ENCODE measurements around the gene PRR35.

PRR35 gene

DNA sequence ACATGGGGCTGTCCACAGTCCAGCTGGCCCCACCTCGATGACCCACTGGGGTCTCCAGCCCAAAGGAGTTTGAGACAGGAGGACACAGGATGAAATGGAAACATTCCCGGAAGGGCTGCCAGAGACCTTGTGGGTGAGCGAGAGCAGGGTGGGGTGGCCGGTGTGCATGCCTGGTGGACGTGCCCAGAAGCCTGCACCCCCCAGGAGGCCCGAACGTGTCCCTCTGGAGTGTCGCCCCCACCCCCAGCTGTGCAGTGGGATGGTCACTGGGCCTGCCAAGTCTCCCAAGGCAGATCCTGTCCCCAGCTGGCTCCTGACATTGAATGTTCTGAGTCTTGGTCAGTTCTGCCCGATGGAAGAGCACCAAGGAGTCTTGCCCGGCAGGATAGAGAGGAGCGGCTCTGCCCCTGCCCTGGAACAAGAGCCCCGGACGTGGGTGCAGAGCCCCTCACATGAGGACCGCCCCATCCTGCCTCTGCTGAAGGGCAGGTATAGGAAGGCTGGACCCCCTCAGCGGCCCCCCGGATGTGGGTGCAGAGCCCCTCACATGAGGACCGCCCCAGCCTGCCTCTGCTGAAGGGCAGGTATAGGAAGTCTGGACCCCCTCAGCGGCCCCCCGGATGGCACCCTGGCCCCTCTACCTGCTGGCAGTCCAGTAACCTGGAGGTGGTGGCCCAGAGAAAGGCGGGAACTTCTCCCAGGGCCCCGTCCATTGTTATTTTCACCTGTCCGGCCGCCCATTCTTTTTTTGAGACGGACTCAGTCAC, 35.7 kb upstream of the PRR35 start:
- no peak overlapping the region for H3K27ac ChIP-seq
- DNase-seq (ENCODE audit: low spot score): no peak
- TF ChIP-seq, protein P1, sequence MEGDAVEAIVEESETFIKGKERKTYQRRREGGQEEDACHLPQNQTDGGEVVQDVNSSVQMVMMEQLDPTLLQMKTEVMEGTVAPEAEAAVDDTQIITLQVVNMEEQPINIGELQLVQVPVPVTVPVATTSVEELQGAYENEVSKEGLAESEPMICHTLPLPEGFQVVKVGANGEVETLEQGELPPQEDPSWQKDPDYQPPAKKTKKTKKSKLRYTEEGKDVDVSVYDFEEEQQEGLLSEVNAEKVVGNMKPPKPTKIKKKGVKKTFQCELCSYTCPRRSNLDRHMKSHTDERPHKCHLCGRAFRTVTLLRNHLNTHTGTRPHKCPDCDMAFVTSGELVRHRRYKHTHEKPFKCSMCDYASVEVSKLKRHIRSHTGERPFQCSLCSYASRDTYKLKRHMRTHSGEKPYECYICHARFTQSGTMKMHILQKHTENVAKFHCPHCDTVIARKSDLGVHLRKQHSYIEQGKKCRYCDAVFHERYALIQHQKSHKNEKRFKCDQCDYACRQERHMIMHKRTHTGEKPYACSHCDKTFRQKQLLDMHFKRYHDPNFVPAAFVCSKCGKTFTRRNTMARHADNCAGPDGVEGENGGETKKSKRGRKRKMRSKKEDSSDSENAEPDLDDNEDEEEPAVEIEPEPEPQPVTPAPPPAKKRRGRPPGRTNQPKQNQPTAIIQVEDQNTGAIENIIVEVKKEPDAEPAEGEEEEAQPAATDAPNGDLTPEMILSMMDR (IDR thresholded peaks at IDR 0.05): no peak
- no peak overlapping the region for H3K4me3 ChIP-seq

DNA sequence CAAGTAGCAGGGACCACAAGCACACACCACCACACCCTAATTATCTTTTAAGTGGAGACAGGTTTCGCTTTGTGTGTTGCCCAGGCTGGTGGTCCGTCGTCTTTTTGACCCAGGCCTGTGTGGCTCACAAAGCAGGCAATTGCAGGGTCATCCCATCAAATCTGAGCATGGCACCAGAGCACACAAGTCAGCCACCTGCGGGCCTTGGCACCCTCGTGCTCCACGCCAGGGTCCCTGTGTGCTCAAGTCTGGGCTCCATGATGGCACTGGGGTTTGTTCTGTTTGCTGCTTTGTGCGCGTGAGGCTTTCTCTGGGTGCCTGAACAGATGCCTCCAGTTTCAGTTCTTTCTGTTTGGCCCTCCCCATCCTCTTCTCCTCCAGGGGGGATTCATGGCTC, 35.1 kb upstream of the PRR35 start:
- Histone ChIP-seq H3K27ac (no peak overlapping the region), H3K4me3 (no peak overlapping the region)
- DNase-seq (ENCODE audit: low spot score): no peak
- TF ChIP-seq, protein P1 (IDR thresholded peaks at IDR 0.05): no peak

DNA sequence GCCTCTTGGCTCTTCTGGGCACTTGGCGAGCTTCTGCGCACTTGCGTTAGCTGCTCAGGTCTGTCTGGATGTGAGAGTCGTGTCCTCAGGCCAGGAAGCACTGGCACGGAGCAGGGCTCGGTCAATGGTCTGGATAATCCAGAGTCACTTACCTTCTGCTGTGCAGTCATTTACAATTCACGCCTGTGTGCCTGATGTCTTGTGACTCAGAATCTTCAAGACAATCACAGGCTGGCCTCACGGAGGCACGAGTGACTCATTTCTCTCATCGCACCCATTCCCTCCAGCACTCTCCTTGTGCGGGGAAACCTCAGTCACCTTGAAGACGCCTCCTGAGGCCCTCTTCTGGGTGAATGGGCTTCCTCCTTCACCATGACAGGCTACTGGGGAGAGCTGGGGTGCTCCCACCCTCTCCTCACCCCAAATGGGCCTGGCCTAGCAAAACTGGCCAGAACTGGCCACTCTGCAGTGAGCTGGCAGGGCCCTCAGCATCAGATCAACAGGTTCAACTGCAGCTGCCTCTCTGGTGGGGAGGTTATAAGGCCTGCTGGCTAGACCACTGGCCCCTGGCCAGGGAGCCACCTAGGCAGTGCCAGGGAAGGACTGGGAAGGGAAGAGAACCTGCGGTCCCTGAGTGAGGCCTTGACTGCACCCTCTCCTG, 34.5 kb upstream of the PRR35 start:
- no peak for DNase-seq (ENCODE audit: low spot score)
- Histone ChIP-seq H3K4me3 (peak overlapping the region; percentile 74), H3K27ac (peak overlapping the region; percentile 16 to 97)
- TF ChIP-seq, protein P1 (IDR thresholded peaks at IDR 0.05): no peak

DNA sequence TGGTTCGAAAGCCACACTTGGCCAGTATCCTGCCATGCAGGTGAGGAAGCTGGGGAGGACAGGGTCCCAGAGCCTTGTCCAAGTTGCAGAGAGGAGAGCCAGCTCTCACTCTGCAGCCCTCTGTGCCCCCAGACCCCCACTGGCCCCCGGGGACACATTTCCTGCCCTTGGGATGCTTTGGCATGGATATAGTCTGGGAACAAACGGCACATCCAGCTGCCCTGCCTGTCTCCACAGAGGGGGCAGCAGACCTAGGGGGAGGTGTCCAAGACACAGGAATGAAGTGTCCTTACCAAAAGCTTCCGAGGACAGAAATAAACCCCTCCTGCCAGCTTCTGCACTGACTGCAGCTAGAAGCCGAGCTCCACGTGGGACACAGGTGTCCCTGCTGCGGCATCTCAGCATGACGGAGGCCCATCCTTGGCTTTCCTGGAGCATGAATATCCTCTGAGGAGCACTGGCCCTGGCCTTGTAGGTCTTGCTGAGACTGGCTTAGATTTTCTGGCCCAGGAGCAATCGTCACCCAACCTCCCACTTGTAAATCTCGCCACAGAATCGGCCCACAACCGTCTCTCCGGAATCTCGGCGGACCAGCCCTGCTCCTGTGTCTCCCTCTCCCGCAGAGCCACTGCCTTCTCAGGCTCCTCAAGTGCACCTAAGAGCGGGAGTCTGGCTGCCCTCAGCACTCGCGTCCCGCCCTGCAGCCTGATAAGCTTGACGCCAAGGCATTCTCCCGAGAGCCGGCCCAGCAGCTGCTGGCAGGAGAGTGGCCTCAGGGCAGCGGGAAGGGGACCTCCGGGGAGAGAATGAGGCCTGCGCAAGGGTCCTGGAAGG, 33.8 kb upstream of the PRR35 start:
- H3K27ac ChIP-seq: peak overlapping the region; percentile 95 to 97
- peak overlapping the region; percentile 74 for H3K4me3 ChIP-seq
- TF ChIP-seq, protein P1 (IDR thresholded peaks at IDR 0.05): no peak
- DNase-seq (ENCODE audit: low spot score): peak; percentile 84

- Histone ChIP-seq H3K4me3 (peak within 1 kb of the TSS; percentile 74), H3K27ac (peak within 1 kb of the TSS; percentile 95 to 97)
- TF ChIP-seq, protein P1 (IDR thresholded peaks at IDR 0.05): no peak
- DNase-seq (ENCODE audit: low spot score): peak; percentile 95
These were observed 32.9 kb upstream of the PRR35 start, which contains the start of gene CAPN15 for GRCh38 chr16:527015-527903. TSS of gene CAPN15 (plus strand) at chr16:527712. CDS start at chr16:546839, 19,127 bp downstream.

Data from coronary artery (tissue), 2 donors.